HFFc6 (cell line): ENCODE data around the gene LCLAT1. TPM values are rescaled to one million over a fixed set of nuclear protein-coding genes. Genes with fewer than 3 reads are reported as not detected.

Experiments used
- DNase-seq: peaks from one replicate; pipeline ENCODE4 v3.0.0-alpha.2; 2018
- H3K27ac Mint-ChIP-seq: 2 replicates; pipeline ENCODE4 v1.8.0; 2020; ENCODE audit warnings: mild to moderate bottlenecking, mixed read lengths
- H3K27me3 Mint-ChIP-seq: 2 replicates; pipeline ENCODE4 v1.8.0; 2021; ENCODE audit warnings: mild to moderate bottlenecking, moderate library complexity, mixed read lengths; ENCODE audit not compliant: insufficient read depth
- H3K36me3 Mint-ChIP-seq: 2 replicates; pipeline ENCODE4 v1.8.0; 2021; ENCODE audit warnings: low read depth, mixed read lengths
- H3K4me1 Mint-ChIP-seq: 2 replicates; pipeline ENCODE4 v1.8.0; 2020; ENCODE audit warnings: low read depth, mixed read lengths
- H3K4me3 Mint-ChIP-seq: 2 replicates; pipeline ENCODE4 v1.8.0; 2020; ENCODE audit warnings: mild to moderate bottlenecking, moderate library complexity, mixed read lengths
- H3K9me3 Mint-ChIP-seq: 2 replicates; pipeline ENCODE4 v1.8.0; 2020; ENCODE audit warnings: mild to moderate bottlenecking, mixed read lengths
- total RNA-seq, 6 experiments: library from RNA; stranded (reverse); fragmentation: NEBNext Ultra II Directional; extraction: Animal tissue kit (Norgen Biotek cat#: 25700); gene quantifications; 2 replicates in 1 of 6; 3 replicates in 5 of 6; pipeline ENCODE4 v1.2.3, GENCODE V29; 2021
- TF ChIP-seq, protein P1 (sequence below): fragments of 200-600 bp; sonication (generic); IDR thresholded peaks from 2 replicates; pipeline ENCODE4 v1.5.0; 2021; ENCODE audit warnings: antibody characterized with exemption, mild to moderate bottlenecking

Gene LCLAT1
- total RNA-seq, 6 experiments from 2014 or later = 21.0 to 27.0 (median 23.0) TPM

DNA sequence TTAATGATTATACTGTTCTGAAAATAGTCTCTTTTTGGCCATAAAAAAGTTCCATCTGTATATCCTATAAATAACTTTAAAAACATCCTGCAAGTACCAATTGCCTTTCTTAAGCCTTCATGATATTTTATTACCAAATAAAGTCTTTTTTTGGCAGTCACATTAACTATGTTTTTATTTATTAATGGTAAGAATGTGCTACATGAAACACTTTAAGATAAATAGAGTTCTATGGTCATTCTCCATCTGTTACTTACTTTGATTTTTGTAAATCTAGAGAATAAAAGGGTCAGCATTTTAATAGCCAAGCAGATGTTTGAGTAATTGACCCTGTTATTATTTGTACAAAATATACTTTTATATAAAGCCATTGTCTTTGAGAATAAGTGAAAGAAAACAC lies 52.6 kb downstream of the LCLAT1 start:
- H3K4me1 Mint-ChIP-seq = peaks cover 33% of the 10 kb centered on the region
- peaks cover 16% of the 10 kb centered on the region for H3K9me3 Mint-ChIP-seq
- TF ChIP-seq, protein P1, sequence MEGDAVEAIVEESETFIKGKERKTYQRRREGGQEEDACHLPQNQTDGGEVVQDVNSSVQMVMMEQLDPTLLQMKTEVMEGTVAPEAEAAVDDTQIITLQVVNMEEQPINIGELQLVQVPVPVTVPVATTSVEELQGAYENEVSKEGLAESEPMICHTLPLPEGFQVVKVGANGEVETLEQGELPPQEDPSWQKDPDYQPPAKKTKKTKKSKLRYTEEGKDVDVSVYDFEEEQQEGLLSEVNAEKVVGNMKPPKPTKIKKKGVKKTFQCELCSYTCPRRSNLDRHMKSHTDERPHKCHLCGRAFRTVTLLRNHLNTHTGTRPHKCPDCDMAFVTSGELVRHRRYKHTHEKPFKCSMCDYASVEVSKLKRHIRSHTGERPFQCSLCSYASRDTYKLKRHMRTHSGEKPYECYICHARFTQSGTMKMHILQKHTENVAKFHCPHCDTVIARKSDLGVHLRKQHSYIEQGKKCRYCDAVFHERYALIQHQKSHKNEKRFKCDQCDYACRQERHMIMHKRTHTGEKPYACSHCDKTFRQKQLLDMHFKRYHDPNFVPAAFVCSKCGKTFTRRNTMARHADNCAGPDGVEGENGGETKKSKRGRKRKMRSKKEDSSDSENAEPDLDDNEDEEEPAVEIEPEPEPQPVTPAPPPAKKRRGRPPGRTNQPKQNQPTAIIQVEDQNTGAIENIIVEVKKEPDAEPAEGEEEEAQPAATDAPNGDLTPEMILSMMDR = no peak
- peaks cover 36% of the 10 kb centered on the region for H3K36me3 Mint-ChIP-seq
- H3K4me3 Mint-ChIP-seq = no peak overlapping the region
- H3K27me3 Mint-ChIP-seq = peaks cover 1% of the 10 kb centered on the region; the same call in 1 of the 2 replicates
- H3K27ac Mint-ChIP-seq = no peak overlapping the region
- no peak for DNase-seq

DNA sequence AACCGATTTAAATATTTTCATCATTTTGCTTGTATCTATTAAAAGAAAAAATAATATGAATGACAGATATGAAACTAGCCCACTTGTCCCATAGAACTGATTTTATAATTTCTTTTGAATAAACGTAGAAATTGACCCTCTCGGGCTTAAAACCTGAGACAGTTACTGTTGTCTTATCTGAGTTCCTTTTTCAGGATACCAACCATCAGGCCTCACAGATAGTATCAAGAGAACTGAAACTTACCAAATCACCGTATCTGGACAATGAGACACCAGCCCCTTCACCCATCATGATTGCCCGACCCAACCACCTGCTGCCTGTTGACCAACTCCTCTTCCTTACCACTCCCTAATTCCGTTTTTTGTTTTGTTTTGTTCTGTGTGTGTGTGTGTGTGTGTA lies 53.7 kb downstream of the LCLAT1 start:
- TF ChIP-seq, protein P1 = no peak
- Mint-ChIP-seq H3K36me3 (peaks cover 36% of the 10 kb centered on the region), H3K27ac (no peak overlapping the region), H3K4me3 (no peak overlapping the region), H3K4me1 (peaks cover 39% of the 10 kb centered on the region), H3K9me3 (peaks cover 16% of the 10 kb centered on the region), H3K27me3 (peaks cover 1% of the 10 kb centered on the region; the same call in 1 of the 2 replicates)
- DNase-seq = no peak

DNA sequence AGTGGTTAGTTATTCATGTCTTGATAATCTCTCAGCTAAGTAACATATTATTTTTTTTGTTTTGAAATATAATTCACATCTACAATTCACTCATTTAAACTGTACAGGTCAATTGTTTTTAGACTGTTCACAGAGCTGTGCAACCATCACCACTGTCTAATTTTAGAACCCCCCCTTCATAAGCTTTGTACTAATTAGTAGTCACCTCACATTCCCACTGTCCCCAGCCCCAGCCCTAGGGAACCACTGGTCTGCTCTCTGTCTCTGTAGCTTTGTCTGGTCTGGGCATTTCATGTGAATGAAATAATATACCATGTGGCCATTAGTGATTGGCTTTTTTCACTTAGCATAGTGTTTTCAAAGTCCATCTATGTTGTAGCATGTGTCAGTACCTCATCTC lies 55.3 kb downstream of the LCLAT1 start:
- peaks cover 1% of the 10 kb centered on the region; the same call in 1 of the 2 replicates for H3K27me3 Mint-ChIP-seq
- TF ChIP-seq, protein P1 = no peak
- H3K4me1 Mint-ChIP-seq = peaks cover 39% of the 10 kb centered on the region
- H3K4me3 Mint-ChIP-seq = no peak overlapping the region
- peaks cover 16% of the 10 kb centered on the region for H3K9me3 Mint-ChIP-seq
- peaks cover 27% of the 10 kb centered on the region for H3K36me3 Mint-ChIP-seq
- H3K27ac Mint-ChIP-seq = no peak overlapping the region
- DNase-seq = no peak

DNA sequence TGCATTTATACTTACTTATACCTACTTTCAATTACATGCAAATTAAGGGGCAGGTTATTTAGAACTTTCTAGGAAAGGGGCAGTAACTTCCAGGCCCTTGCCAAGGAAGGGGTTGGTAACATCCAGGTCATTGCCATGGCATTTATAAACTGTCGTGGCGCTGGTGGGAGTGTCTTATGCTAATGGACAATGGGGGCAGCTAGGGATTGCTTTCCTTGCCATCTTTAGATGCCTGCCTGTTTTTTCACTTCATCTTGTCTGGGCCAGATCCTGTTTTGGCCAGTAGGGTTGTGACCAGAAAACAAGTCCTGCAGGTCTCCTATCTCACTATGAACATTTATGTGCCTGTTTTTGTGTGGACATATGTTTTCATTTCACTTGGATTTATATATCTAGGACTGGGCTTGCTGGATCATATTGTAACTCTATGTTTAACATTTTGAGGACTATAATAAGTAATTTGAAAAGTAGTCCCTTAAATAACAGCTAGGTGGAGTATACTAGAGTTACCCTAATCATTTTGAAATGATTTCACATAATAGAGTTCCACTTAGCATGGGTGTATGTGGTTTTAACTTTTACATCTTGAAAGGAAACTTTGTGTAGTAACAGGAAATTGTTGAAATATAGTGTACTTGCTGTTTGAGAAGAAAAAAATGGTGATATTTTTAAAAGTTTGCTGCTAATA lies 56.1 kb downstream of the LCLAT1 start:
- peak overlapping the region; percentile 27; the same call in 1 of the 2 replicates for H3K27ac Mint-ChIP-seq
- H3K9me3 Mint-ChIP-seq = peaks cover 17% of the 10 kb centered on the region
- peaks cover 33% of the 10 kb centered on the region for H3K4me1 Mint-ChIP-seq
- TF ChIP-seq, protein P1 = peak; percentile 63
- H3K36me3 Mint-ChIP-seq = peaks cover 25% of the 10 kb centered on the region
- H3K27me3 Mint-ChIP-seq = peaks cover 1% of the 10 kb centered on the region; the same call in 1 of the 2 replicates
- no peak for DNase-seq
- no peak overlapping the region for H3K4me3 Mint-ChIP-seq

DNA sequence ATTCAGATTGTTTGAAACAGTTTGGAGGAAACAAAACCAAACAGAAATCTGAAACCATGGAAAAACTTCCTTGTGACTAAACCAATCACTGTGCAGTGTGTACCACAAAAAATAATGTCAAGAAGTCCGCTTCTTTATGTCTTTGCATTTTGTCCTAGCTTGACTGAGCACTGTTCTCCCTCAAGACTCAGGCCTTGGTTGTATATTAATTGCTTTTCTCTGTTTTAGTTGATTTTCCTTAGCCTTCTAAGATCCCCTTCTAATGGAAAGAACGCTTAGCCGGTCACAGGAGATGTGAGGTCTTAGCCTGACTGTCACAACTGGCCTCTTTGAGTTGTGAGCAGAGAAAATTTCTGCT lies 56.6 kb downstream of the LCLAT1 start:
- Mint-ChIP-seq H3K27ac (peak overlapping the region; percentile 27; the same call in 1 of the 2 replicates), H3K27me3 (peaks cover 1% of the 10 kb centered on the region; the same call in 1 of the 2 replicates), H3K36me3 (peaks cover 24% of the 10 kb centered on the region), H3K9me3 (peaks cover 15% of the 10 kb centered on the region), H3K4me3 (no peak overlapping the region), H3K4me1 (peaks cover 32% of the 10 kb centered on the region)
- TF ChIP-seq, protein P1 = no peak; the same call in 1 of the 2 replicates
- no peak for DNase-seq
